GM12873 (cell line): ENCODE measurements around the gene DACH2.

Experiments
- TF ChIP-seq, protein P1 (sequence below): IDR thresholded peaks from 2 replicates; pipeline ENCODE4 v1.5.1; 2012; ENCODE audit warnings: low read depth, mild to moderate bottlenecking, moderate library complexity, low read length, control low read depth; ENCODE audit not compliant: insufficient read depth; ENCODE audit errors: missing control alignments

The DACH2 gene

DNA sequence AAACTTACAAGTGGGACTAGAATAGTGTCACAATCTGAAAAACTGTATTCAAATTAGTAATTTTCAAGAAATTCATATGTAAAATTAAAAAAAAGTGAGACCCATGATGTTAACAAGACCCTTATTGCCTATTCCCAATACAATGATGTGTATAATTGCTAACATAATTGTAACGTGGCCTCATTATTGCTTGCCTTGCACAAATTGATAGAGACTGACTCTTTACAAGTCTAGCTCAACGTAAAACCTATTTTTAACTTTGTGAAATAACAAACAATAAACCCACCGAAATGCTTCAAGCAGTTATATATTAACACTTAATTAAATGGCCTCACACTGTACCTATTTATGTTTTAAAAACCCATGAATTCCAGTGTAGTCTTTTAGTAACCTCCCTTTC, 312.5 kb downstream of the DACH2 start:
- TF ChIP-seq, protein P1, sequence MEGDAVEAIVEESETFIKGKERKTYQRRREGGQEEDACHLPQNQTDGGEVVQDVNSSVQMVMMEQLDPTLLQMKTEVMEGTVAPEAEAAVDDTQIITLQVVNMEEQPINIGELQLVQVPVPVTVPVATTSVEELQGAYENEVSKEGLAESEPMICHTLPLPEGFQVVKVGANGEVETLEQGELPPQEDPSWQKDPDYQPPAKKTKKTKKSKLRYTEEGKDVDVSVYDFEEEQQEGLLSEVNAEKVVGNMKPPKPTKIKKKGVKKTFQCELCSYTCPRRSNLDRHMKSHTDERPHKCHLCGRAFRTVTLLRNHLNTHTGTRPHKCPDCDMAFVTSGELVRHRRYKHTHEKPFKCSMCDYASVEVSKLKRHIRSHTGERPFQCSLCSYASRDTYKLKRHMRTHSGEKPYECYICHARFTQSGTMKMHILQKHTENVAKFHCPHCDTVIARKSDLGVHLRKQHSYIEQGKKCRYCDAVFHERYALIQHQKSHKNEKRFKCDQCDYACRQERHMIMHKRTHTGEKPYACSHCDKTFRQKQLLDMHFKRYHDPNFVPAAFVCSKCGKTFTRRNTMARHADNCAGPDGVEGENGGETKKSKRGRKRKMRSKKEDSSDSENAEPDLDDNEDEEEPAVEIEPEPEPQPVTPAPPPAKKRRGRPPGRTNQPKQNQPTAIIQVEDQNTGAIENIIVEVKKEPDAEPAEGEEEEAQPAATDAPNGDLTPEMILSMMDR, result no peak

DNA sequence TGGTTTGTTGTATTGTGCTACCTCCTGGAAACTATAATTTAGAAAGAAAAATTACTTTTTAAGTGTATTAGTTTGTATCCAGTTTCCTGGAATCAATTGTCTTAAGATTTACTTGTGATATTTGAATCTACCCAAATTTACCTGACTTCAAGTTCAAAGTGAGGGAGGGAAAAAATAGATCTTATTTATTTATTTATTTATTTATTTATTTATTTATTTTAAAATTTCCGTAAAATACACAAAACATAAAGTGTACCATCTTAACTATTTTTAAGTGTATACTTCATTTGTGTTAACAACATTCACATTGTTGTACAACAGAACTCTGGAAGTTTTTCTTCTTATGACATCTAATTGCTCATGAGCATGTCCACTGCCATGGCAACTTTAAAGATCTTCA, 356.0 kb downstream of the DACH2 start:
- TF ChIP-seq, protein P1, result no peak

GRCh38 chrX:86507331-86507730, 359.1 kb downstream of the DACH2 start:
- TF ChIP-seq, protein P1, result no peak

DNA sequence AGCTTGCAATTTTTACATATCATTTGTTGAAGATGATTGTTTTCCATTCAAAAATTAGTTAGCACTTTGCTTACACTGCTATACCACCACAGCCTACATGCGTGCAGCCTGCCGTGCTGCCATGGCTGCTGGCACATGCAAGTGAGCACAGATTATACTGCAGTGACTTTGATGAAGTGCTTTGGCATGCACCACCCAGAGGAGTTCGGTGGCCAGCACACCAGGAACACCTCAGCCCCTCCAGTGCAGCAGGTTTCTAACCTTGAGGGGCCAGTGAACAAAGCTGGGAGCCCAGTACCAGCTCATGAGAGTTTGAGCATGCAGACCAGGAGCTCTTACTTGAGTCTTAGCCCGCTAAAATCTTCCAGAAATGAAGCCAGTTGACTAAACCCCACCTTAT, 431.5 kb downstream of the DACH2 start:
- TF ChIP-seq, protein P1, result no peak

DNA sequence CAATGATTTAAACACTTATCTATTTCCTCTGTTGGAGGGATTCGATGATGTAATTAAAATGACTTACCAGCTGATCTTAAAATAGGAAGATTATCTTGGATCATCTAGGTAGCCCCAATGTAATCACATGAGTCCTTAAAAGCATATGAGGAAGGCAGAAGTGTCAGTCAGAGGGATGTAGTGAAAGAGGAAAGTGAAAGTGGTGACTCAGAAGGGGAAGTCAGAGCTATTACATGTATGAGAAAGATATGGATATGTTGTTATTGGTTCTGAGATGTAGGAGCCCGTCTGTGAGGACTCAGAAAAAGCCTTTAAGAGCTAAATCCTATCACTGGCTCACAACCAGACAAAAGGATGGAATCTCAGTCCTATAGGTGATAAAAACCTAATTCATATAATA, 456.4 kb downstream of the DACH2 start:
- TF ChIP-seq, protein P1, result no peak

DNA sequence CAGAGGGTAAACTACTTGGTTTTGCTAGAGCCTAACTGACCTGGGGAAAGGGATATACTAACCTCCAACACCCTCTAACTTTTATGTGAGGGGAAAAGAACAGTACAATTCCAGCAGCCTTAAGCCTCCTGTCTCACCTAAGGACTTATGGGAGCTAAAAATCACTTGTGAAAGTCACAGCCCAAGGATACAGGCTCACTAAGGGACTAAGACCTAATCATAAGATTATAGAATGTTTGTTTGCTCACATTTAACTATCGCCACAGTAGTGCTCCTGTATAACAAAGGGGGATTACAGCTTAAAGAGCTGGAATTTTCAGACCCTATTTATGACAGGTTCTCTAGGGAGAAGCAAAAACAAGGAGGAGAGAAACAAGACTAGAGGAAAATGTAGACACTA, 548.7 kb downstream of the DACH2 start:
- TF ChIP-seq, protein P1, result no peak

DNA sequence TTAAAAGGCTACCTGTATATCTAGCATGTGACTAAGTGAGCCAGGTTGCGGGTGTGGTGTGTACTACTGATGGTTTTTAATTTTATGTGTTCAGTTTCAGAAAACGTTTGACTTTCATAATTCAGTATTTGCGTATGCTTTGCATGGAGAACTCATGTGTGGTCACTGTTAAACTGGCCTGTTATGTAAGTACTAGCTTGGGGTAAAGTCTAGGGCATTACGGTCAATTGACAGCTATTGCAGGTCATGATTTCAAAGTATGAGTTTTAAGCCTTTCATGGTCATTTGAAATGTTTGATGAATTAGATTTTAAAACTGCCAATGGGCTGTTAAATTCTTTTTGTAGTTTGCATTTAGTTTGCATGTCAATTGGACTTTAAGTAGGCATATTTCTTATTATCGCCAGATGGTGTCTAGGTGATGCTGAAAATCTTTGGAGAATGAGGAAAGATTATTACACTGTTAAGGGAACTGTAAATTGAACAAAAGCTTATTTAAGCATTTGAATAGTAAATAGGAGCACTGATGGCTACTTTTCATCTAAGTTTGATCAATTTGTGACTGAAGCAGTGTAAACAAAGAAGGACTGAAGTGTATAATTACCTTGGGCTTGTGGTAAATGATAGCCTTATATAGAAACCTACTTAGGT, 563.4 kb downstream of the DACH2 start:
- TF ChIP-seq, protein P1, result no peak
